ENCODE data around the gene EFL1. TPM values are rescaled to one million over a fixed set of nuclear protein-coding genes. Genes with fewer than 3 reads are reported as not detected.

EFL1 gene
- total RNA-seq, 1 donor = 22.9 TPM

DNA sequence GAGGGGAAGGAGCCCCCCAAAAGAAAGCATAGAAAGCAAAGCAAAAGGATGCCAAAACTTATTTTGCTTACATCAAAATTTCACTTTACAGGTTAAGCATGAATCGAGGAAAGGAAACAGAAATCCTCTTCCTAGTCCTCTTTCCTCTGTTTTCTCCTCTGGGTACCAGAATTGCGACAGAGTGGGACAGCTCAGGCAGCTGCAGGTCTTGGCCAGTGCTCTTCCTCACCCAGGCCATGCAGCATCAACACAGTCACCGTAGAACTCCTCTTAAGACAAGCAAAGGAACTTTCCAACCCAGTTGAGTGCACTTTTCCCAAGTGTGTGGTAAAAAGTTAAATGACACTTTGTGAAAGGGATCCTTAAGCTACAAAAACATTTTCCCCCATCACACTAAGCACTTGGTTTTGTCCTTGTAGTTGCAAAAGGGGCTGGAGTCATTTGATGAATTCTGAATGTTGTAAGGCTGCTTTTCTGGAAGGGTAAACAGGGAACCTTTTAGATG, 170.8 kb downstream of the EFL1 start:
- no peak overlapping the region for H3K4me3 ChIP-seq (ENCODE audit: low read depth, low read length)
- TF ChIP-seq, protein P1, sequence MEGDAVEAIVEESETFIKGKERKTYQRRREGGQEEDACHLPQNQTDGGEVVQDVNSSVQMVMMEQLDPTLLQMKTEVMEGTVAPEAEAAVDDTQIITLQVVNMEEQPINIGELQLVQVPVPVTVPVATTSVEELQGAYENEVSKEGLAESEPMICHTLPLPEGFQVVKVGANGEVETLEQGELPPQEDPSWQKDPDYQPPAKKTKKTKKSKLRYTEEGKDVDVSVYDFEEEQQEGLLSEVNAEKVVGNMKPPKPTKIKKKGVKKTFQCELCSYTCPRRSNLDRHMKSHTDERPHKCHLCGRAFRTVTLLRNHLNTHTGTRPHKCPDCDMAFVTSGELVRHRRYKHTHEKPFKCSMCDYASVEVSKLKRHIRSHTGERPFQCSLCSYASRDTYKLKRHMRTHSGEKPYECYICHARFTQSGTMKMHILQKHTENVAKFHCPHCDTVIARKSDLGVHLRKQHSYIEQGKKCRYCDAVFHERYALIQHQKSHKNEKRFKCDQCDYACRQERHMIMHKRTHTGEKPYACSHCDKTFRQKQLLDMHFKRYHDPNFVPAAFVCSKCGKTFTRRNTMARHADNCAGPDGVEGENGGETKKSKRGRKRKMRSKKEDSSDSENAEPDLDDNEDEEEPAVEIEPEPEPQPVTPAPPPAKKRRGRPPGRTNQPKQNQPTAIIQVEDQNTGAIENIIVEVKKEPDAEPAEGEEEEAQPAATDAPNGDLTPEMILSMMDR (IDR thresholded peaks at IDR 0.05; ENCODE audit: insufficient read depth, low read depth, low read length) = no peak
- DNase-seq (ENCODE audit: low read depth) = no peak

DNA sequence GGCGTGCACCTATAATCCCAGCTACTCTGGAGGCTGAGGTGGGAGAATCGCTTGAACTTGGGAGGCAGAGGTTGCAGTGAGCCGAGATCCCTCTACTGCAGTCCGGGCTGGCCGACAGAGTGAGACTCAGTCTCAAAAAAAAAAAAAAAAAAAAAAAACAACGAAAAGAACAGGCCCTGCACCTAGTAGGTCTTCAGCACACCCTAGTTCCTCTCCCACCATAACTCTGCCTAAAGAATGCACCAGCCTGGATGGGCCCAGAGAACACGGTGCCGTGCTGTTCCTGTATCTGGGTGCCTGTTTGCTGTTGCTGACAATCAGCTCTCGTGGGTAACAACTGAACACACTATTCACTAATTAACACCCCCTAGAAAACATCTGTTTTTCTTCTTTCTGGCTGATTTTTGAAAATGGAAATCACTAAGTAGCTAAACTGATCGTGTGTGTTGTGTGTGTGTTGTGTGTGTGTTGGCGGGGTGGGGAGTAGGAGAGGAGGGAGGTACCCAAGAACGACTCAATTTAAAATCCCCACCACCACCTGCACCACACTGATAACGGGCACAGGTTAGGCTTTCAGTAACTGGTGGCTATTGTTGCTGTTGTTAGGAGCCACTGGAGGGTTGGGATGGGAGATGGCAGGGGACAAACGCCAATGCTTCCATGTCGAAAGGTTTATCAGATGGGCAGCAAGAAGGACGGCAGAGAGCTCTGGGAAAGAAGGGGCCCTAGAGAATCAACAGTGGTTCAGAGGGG, 176.1 kb downstream of the EFL1 start:
- DNase-seq (ENCODE audit: low read depth) = no peak
- H3K4me3 ChIP-seq (ENCODE audit: low read depth, low read length) = no peak overlapping the region
- TF ChIP-seq, protein P1 (IDR thresholded peaks at IDR 0.05; ENCODE audit: insufficient read depth, low read depth, low read length) = no peak

DNA sequence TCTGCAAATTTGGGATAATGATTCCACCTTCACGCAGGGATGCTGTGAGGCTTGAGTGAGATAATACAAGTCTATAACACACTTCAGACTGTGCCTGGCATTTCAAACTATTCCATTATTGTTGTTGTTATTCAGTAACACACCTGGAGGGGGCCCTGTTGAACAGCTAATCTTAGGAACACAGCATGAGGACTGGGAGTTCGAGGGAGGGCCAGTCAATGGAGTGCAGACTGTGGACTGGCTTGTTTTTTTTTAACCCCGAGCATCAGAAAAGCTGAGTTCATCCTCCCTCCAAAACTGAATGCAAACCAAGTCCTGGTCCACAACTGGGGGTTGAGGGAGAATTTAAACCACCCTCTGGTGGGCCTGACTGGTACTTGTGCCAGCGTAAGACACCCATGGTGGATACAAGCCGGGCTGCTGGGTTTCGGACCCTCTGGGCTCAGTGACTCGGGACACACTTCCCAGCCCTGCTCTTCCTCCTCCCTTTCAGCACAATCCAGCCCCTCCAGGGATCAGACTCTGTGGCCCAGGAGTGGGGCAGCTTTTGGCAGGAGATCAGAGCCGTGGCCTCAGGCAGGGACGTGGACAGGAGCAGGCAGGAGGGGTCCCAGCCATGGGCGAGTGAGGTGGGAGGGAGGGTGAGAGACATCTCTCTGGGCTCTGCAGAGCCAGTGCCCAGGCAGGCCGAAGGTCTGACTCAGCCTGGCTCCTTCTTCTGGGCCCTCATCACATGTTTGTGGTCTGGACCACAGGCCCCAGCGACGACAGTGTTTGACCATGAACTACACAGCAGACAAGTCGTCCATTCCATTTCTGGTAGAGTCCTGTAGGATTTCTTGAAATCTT, 180.4 kb downstream of the EFL1 start:
- TF ChIP-seq, protein P1 (IDR thresholded peaks at IDR 0.05; ENCODE audit: insufficient read depth, low read depth, low read length) = peak; percentile 23

DNA sequence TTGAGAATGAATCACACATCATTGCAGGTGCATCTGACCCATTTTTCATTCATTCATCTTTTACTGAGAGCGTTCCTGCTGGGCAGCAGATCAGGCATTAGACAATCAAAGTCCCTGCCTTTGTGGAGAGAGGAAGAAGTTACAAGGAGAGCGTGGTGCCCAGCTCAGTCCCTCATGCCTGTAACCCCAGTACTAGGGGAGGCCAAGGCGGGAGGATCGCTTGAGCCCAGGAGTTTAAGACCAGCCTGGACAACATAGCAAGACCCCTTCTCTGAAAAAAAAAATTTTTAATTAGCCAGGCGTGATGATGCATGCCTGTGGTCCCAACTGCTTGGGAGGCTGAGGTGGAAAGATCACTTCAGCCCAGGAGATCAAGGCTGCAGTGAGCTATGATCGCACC, 181.8 kb downstream of the EFL1 start:
- no peak overlapping the region for H3K4me3 ChIP-seq (ENCODE audit: low read depth, low read length)
- TF ChIP-seq, protein P1 (IDR thresholded peaks at IDR 0.05; ENCODE audit: insufficient read depth, low read depth, low read length) = no peak
- no peak for DNase-seq (ENCODE audit: low read depth)

More for the DNA sequence above, 180.4 kb downstream of the EFL1 start:
- peak; percentile 61 for DNase-seq (ENCODE audit: low read depth)
- H3K4me3 ChIP-seq (ENCODE audit: low read depth, low read length) = no peak overlapping the region

Small RNAs within 50 kb of the gene (small RNA-seq; reads per million reads assigned to genes)
- gene RNU1-77P = 0.47 reads per million

Other genes with a start within 250 kb of the EFL1 start
- gene MEX3B, start 216.7 kb downstream of the EFL1 start, total RNA-seq = 3.9 and 6.4 TPM in 2 replicates
- 0.86 and 1.6 TPM in 2 replicates for gene SAXO2, start 84 bp upstream of the EFL1 start, total RNA-seq
- gene GOLGA6L10, start 86.7 kb upstream of the EFL1 start, total RNA-seq = 2.2 and 2.9 TPM in 2 replicates
- gene GOLGA6L9, start 167.1 kb upstream of the EFL1 start, total RNA-seq = 1.3 TPM in 2 replicates